Skin epidermis (tissue), 12 donors: ENCODE data around the gene ZBTB1.

Experiments
- H3K27ac ChIP-seq, 21 experiments: fragments of 200-600 bp; sonication (generic) in 11 of 21; one replicate each; pipeline ENCODE4 v1.5.0; 2020; ENCODE audit warnings: mild to moderate bottlenecking in 3 of 21, inconsistent platforms in 2 of 21, moderate library complexity in 2 of 21
- H3K4me3 ChIP-seq, 7 experiments: fragments of 200-600 bp; sonication (generic) in 2 of 7; one replicate each; pipeline ENCODE4 v1.5.0; 2020; ENCODE audit warnings: inconsistent platforms in 2 of 7, mild to moderate bottlenecking in 2 of 7, moderate library complexity in 1 of 7

The ZBTB1 gene

GRCh38 chr14:64504310-64504896 lies at the start of gene ZBTB1:
TSS of gene ZBTB1 (plus strand) at chr14:64504770. CDS start at chr14:64521505, 16,735 bp downstream.
- Histone ChIP-seq H3K4me3 (peak within 1 kb of the TSS; percentile 65 to 99 (median 86)), H3K27ac (peak within 1 kb of the TSS; percentile 91 to 100 (median 99))

GRCh38 chr14:64459405-64460136 lies 45.0 kb upstream of the ZBTB1 start:
- H3K27ac ChIP-seq: no peak overlapping the region
- H3K4me3 ChIP-seq: no peak overlapping the region

- no peak overlapping the region for H3K4me3 ChIP-seq
- no peak overlapping the region for H3K27ac ChIP-seq
Measured at GRCh38 chr14:64461221-64461620, 43.3 kb upstream of the ZBTB1 start.

- Histone ChIP-seq H3K4me3 (no peak overlapping the region), H3K27ac (no peak overlapping the region)
Measured at GRCh38 chr14:64463195-64463594, 41.4 kb upstream of the ZBTB1 start.

DNA sequence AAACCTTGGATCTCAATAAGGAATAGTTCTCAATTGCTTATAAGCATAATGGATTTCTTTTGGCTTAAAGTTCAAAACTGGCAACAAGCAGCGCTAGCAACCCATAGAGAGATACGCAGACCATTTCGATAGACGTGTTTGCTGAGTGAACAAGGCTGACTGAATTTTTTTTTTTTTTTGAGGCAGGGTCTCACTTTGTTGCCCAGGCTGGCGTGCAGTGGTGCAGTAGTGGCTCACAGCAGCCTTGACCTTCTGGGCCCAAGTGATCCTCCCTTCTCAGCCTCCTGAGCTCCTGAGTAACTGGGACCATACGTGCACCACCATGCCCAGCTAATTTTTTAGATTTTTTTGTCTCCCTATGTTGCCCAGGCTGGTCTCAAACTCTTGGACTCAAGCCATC lies 40.7 kb upstream of the ZBTB1 start:
- Histone ChIP-seq H3K27ac (no peak overlapping the region), H3K4me3 (no peak overlapping the region)

GRCh38 chr14:64464651-64465050 lies 39.9 kb upstream of the ZBTB1 start:
- Histone ChIP-seq H3K27ac (peak overlapping the region in 5 of 21 experiments; percentile 10 to 70 (median 55)), H3K4me3 (peak overlapping the region; percentile 52 to 78 (median 62))

GRCh38 chr14:64465191-64465822 lies 39.3 kb upstream of the ZBTB1 start, which contains the start of gene AKAP5:
TSS of gene AKAP5 (plus strand) at chr14:64465499. CDS start at chr14:64468395, 2,896 bp downstream.
- Histone ChIP-seq H3K4me3 (peak within 1 kb of the TSS; percentile 52 to 78 (median 62)), H3K27ac (peak within 1 kb of the TSS in 15 of 21 experiments; percentile 22 to 70 (median 50))

GRCh38 chr14:64465831-64466554 lies 38.6 kb upstream of the ZBTB1 start:
- H3K27ac ChIP-seq: peak overlapping the region in 15 of 21 experiments; percentile 22 to 70 (median 50)

DNA sequence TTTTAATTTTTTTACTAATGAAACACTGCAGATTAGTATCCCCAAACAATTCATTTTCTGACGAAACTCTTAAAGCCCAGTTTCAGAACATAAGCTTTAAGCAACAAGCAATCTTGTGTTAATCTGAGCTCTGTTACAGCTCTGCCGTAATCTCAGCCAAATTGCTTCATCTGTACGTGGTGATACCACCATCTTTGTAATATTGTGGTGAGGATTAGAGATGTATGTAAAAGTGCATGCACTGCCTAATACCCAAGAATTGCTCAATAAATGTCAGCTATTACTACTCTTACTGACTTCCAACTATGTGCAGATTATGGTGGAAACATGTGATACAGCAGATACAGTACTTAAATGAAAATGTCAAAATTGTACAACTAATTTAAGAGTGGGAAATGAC lies 37.5 kb upstream of the ZBTB1 start:
- H3K4me3 ChIP-seq: no peak overlapping the region

More at GRCh38 chr14:64465831-64466554, 38.6 kb upstream of the ZBTB1 start:
- H3K4me3 ChIP-seq: peak overlapping the region; percentile 52 to 78 (median 62)

GRCh38 chr14:64467566-64467965 lies 37.0 kb upstream of the ZBTB1 start:
- Histone ChIP-seq H3K27ac (no peak overlapping the region), H3K4me3 (no peak overlapping the region)

More for the DNA sequence above, 37.5 kb upstream of the ZBTB1 start:
- H3K27ac ChIP-seq: no peak overlapping the region

GRCh38 chr14:64468451-64468850 lies 36.1 kb upstream of the ZBTB1 start:
- Histone ChIP-seq H3K27ac (no peak overlapping the region), H3K4me3 (no peak overlapping the region)

- Histone ChIP-seq H3K27ac (no peak overlapping the region), H3K4me3 (no peak overlapping the region)
Measured at GRCh38 chr14:64474041-64474440, 30.5 kb upstream of the ZBTB1 start.

DNA sequence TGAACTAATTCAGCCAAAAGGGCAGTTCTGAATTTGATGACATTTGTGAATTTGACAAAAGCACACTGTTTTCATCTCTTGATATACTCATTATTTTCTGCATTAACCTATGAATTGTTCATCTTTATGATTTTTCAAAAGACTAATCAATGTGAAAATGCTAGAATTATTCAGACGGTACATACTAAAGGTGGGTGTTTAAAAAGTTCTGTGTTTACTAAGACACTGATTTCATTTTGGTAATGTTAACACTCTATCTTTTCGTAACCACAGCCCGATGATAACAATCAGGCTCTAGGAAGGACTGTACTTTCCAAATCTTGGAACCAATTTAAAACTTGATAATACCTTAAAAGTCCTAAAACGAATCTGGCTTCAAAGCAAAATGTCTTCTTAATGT lies 29.9 kb upstream of the ZBTB1 start:
- Histone ChIP-seq H3K4me3 (no peak overlapping the region), H3K27ac (no peak overlapping the region)

- no peak overlapping the region for H3K27ac ChIP-seq
Measured at GRCh38 chr14:64475585-64476273, 28.8 kb upstream of the ZBTB1 start.

GRCh38 chr14:64476438-64476837 lies 28.1 kb upstream of the ZBTB1 start:
- no peak overlapping the region for H3K27ac ChIP-seq
- H3K4me3 ChIP-seq: no peak overlapping the region

More at GRCh38 chr14:64475585-64476273, 28.8 kb upstream of the ZBTB1 start:
- no peak overlapping the region for H3K4me3 ChIP-seq

GRCh38 chr14:64478634-64479250 lies 25.8 kb upstream of the ZBTB1 start:
- no peak overlapping the region for H3K27ac ChIP-seq

GRCh38 chr14:64488590-64489099 lies 15.9 kb upstream of the ZBTB1 start:
- Histone ChIP-seq H3K27ac (no peak overlapping the region), H3K4me3 (no peak overlapping the region)

More at GRCh38 chr14:64478634-64479250, 25.8 kb upstream of the ZBTB1 start:
- H3K4me3 ChIP-seq: no peak overlapping the region

- Histone ChIP-seq H3K4me3 (no peak overlapping the region), H3K27ac (no peak overlapping the region)
Measured at GRCh38 chr14:64491637-64492036, 12.9 kb upstream of the ZBTB1 start.

- Histone ChIP-seq H3K27ac (no peak overlapping the region), H3K4me3 (no peak overlapping the region)
Measured at GRCh38 chr14:64493455-64493854, 11.1 kb upstream of the ZBTB1 start.
